Tongue (tissue), 2 donors: ENCODE results near the gene CNTNAP1. TPM values are rescaled to one million over a fixed set of nuclear protein-coding genes. Genes with fewer than 3 reads are reported as not detected.

Experiments used
- DNase-seq: peaks from one replicate; pipeline ENCODE4 v3.0.0-alpha.2; 2015
- total RNA-seq: library from RNA; depleted of rRNA; stranded (reverse); fragments of >200 nt; gene quantifications from one replicate; pipeline ENCODE4 v1.2.3, GENCODE V29; 2014

Gene CNTNAP1
- total RNA-seq, 1 donor from 2014 or later = 14.7 TPM

- DNase-seq = no peak
Measured at GRCh38 chr17:42685831-42686230, 3.5 kb downstream of the CNTNAP1 start.

GRCh38 chr17:42686520-42687128 lies 4.3 kb downstream of the CNTNAP1 start:
- DNase-seq = no peak

- DNase-seq = no peak
Measured at GRCh38 chr17:42687707-42688320, 5.5 kb downstream of the CNTNAP1 start.

GRCh38 chr17:42690596-42690995 lies 8.3 kb downstream of the CNTNAP1 start:
- DNase-seq = no peak

- no peak for DNase-seq
Measured at GRCh38 chr17:42691021-42691545, 8.8 kb downstream of the CNTNAP1 start.

GRCh38 chr17:42692489-42692888 lies 10.2 kb downstream of the CNTNAP1 start:
- no peak for DNase-seq

GRCh38 chr17:42694524-42694923 lies 12.2 kb downstream of the CNTNAP1 start:
- no peak for DNase-seq

- no peak for DNase-seq
Measured at GRCh38 chr17:42695500-42695899, 13.2 kb downstream of the CNTNAP1 start.

- DNase-seq = no peak
Measured at GRCh38 chr17:42697108-42697811, 14.9 kb downstream of the CNTNAP1 start.

GRCh38 chr17:42698736-42699414 lies 16.5 kb downstream of the CNTNAP1 start:
- DNase-seq = peak; percentile 34

GRCh38 chr17:42699415-42699740 lies 17.0 kb downstream of the CNTNAP1 start:
- DNase-seq = no peak

- no peak for DNase-seq
Measured at GRCh38 chr17:42700586-42701289, 18.4 kb downstream of the CNTNAP1 start.

GRCh38 chr17:42702446-42702845 lies 20.1 kb downstream of the CNTNAP1 start:
- no peak for DNase-seq

GRCh38 chr17:42704490-42704836 lies 22.1 kb downstream of the CNTNAP1 start:
- DNase-seq = no peak

- DNase-seq = no peak
Measured at GRCh38 chr17:42704837-42705494, 22.6 kb downstream of the CNTNAP1 start.

- DNase-seq = no peak
Measured at GRCh38 chr17:42706732-42707131, 24.4 kb downstream of the CNTNAP1 start.

- DNase-seq = no peak
Measured at GRCh38 chr17:42708588-42708987, 26.3 kb downstream of the CNTNAP1 start.

GRCh38 chr17:42709561-42709960 lies 27.2 kb downstream of the CNTNAP1 start:
- DNase-seq = no peak

- DNase-seq = peak; percentile 87
Measured at GRCh38 chr17:42720996-42721583, 38.8 kb downstream of the CNTNAP1 start.

GRCh38 chr17:42723636-42724035 lies 41.3 kb downstream of the CNTNAP1 start:
- DNase-seq = no peak

- no peak for DNase-seq
Measured at GRCh38 chr17:42725143-42725542, 42.8 kb downstream of the CNTNAP1 start.
